Measurements from ENCODE around the gene UBE2H.

UBE2H gene

GRCh38 chr7:129951226-129952085, 1.3 kb downstream of the UBE2H start:
- Histone ChIP-seq H3K4me2 (ENCODE audit: low read depth, low read length) (peak overlapping the region; percentile 91), H3K4me1 (ENCODE audit: low read length) (peaks cover 21% of the 10 kb centered on the region), H2AFZ (ENCODE audit: low read length) (no peak overlapping the region), H3K4me3 (ENCODE audit: low read length) (peak overlapping the region; percentile 89), H3K27me3 (replicated peaks; ENCODE audit: insufficient read depth, low read length) (no peaks in the 10 kb centered on the region), H3K79me2 (ENCODE audit: low read length) (peaks cover 61% of the 10 kb centered on the region), H3F3A (ENCODE audit: insufficient read depth, low read length) (peaks cover 38% of the 10 kb centered on the region), H4K20me1 (ENCODE audit: insufficient read depth, low read length) (peaks cover 21% of the 10 kb centered on the region), H3K36me3 (replicated peaks; ENCODE audit: insufficient read depth, low read length) (no peaks in the 10 kb centered on the region), H3K9ac (ENCODE audit: low read length) (peak overlapping the region; percentile 98), H3K27ac (ENCODE audit: low read length) (peak overlapping the region; percentile 96), H3K9me3 (replicated peaks; ENCODE audit: insufficient read depth, low read length) (no peaks in the 10 kb centered on the region), H3K9me2 (replicated peaks; ENCODE audit: insufficient read depth, low read length) (no peaks in the 10 kb centered on the region)
- DNase-seq: peak; percentile 51
- TF ChIP-seq EZH2 (optimal IDR thresholded peaks at IDR 0.05; ENCODE audit: low read depth, low read length): no peak
- TF ChIP-seq CTCF (IDR thresholded peaks at IDR 0.05; ENCODE audit: low read length): no peak
- TF ChIP-seq EZH2phosphoT487 (IDR thresholded peaks at IDR 0.05; ENCODE audit: low read length): no peak

- H3K4me2 ChIP-seq (ENCODE audit: low read depth, low read length): peak overlapping the region; percentile 91
- no peak overlapping the region for H2AFZ ChIP-seq (ENCODE audit: low read length)
- peaks cover 38% of the 10 kb centered on the region for H3F3A ChIP-seq (ENCODE audit: insufficient read depth, low read length)
Observed at GRCh38 chr7:129950933-129951225, 1.9 kb downstream of the UBE2H start.

DNA sequence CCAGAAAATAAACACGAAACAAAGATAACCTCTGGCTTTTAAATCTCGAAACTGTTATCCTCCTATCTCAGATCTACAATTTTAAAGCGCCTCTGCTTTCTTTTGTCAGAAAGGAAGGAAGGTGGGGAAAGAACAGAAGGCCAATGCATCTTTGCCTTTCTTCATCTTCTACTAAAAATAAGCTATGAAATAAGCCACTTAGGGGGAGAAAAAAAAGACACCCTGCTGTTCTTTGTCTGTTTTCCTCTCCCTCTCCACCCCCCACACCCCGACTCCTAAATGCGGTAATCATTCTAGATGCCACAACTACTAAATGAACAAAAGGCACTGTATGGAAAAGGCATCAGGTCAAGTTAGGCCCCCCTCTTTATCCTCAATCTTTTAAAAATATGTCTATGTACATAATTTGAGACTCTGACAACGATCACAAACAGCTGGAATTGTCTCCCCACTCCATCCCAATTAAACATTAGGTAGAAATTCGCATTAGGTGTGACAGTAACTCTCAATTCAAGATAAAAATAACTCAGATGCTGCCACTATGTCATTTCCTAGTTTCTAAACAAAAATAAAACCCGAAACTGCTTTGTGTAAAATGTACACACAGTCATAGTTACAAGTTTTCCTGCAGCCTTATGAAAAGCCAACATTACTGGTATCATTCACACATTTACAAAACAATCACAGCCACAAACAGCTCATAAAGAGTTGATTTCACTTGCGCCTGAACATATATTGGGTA, 2.4 kb downstream of the UBE2H start:
- Histone ChIP-seq H3K4me1 (ENCODE audit: low read length) (peaks cover 21% of the 10 kb centered on the region), H3F3A (ENCODE audit: insufficient read depth, low read length) (peaks cover 38% of the 10 kb centered on the region), H3K4me3 (ENCODE audit: low read length) (peak overlapping the region; percentile 89), H3K27ac (ENCODE audit: low read length) (peak overlapping the region; percentile 96), H4K20me1 (ENCODE audit: insufficient read depth, low read length) (peaks cover 24% of the 10 kb centered on the region), H3K9ac (ENCODE audit: low read length) (peak overlapping the region; percentile 98), H3K9me2 (replicated peaks; ENCODE audit: insufficient read depth, low read length) (no peaks in the 10 kb centered on the region), H3K36me3 (replicated peaks; ENCODE audit: insufficient read depth, low read length) (no peaks in the 10 kb centered on the region; the same call in 1 of the 2 replicates), H3K9me3 (replicated peaks; ENCODE audit: insufficient read depth, low read length) (no peaks in the 10 kb centered on the region), H2AFZ (ENCODE audit: low read length) (no peak overlapping the region), H3K27me3 (replicated peaks; ENCODE audit: insufficient read depth, low read length) (no peaks in the 10 kb centered on the region), H3K4me2 (ENCODE audit: low read depth, low read length) (peak overlapping the region; percentile 91), H3K79me2 (ENCODE audit: low read length) (peaks cover 72% of the 10 kb centered on the region)
- TF ChIP-seq EZH2 (optimal IDR thresholded peaks at IDR 0.05; ENCODE audit: low read depth, low read length) (no peak), EZH2phosphoT487 (IDR thresholded peaks at IDR 0.05; ENCODE audit: low read length) (no peak), CTCF (IDR thresholded peaks at IDR 0.05; ENCODE audit: low read length) (no peak)
- peak; percentile 93 for DNase-seq

More at GRCh38 chr7:129950933-129951225, 1.9 kb downstream of the UBE2H start:
- Histone ChIP-seq H3K9me3 (replicated peaks; ENCODE audit: insufficient read depth, low read length) (no peaks in the 10 kb centered on the region), H3K79me2 (ENCODE audit: low read length) (peaks cover 67% of the 10 kb centered on the region), H3K27ac (ENCODE audit: low read length) (peak overlapping the region; percentile 96), H3K4me1 (ENCODE audit: low read length) (peaks cover 21% of the 10 kb centered on the region), H3K4me3 (ENCODE audit: low read length) (peak overlapping the region; percentile 89), H3K36me3 (replicated peaks; ENCODE audit: insufficient read depth, low read length) (no peaks in the 10 kb centered on the region), H3K9ac (ENCODE audit: low read length) (peak overlapping the region; percentile 98), H4K20me1 (ENCODE audit: insufficient read depth, low read length) (peaks cover 24% of the 10 kb centered on the region), H3K9me2 (replicated peaks; ENCODE audit: insufficient read depth, low read length) (no peaks in the 10 kb centered on the region), H3K27me3 (replicated peaks; ENCODE audit: insufficient read depth, low read length) (no peaks in the 10 kb centered on the region)
- DNase-seq: no peak
- TF ChIP-seq CTCF (IDR thresholded peaks at IDR 0.05; ENCODE audit: low read length) (no peak), EZH2phosphoT487 (IDR thresholded peaks at IDR 0.05; ENCODE audit: low read length) (no peak), EZH2 (optimal IDR thresholded peaks at IDR 0.05; ENCODE audit: low read depth, low read length) (no peak)

Data from MM.1S (cell line).